LNCAP (cell line): Measurements from ENCODE around the gene GPR143.

ENCODE experiments used
- CTCF ChIP-seq: fragments of 450-650 bp; IDR thresholded peaks from 2 replicates; pipeline ENCODE4 v1.5.1; 2017; ENCODE audit warnings: mild to moderate bottlenecking

Gene GPR143

GRCh38 chrX:9790866-9791265 lies 25.2 kb upstream of the GPR143 start:
- TF ChIP-seq CTCF: no peak

DNA sequence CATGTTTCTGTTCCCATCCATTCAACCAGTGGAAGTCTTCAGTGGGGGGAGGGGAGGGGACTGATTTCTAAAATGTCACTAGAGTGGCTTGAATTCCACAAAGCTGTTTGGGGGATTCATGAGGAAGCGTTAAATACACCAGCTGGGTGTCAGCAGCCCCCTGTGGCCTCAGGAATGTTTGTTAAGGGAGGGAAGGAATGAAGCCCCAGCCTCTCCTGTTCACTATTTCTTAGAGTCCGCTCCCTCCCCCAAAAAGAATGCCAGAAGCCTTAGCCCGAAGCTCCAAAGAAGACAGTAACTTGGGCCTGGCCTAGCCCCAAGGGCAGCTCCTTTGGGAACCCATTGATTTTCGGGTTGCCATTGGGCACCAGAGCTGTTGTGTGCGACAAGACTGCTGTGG lies 23.9 kb upstream of the GPR143 start:
- TF ChIP-seq CTCF: no peak

- TF ChIP-seq CTCF: no peak
Measured at GRCh38 chrX:9788911-9789310, 23.3 kb upstream of the GPR143 start.

DNA sequence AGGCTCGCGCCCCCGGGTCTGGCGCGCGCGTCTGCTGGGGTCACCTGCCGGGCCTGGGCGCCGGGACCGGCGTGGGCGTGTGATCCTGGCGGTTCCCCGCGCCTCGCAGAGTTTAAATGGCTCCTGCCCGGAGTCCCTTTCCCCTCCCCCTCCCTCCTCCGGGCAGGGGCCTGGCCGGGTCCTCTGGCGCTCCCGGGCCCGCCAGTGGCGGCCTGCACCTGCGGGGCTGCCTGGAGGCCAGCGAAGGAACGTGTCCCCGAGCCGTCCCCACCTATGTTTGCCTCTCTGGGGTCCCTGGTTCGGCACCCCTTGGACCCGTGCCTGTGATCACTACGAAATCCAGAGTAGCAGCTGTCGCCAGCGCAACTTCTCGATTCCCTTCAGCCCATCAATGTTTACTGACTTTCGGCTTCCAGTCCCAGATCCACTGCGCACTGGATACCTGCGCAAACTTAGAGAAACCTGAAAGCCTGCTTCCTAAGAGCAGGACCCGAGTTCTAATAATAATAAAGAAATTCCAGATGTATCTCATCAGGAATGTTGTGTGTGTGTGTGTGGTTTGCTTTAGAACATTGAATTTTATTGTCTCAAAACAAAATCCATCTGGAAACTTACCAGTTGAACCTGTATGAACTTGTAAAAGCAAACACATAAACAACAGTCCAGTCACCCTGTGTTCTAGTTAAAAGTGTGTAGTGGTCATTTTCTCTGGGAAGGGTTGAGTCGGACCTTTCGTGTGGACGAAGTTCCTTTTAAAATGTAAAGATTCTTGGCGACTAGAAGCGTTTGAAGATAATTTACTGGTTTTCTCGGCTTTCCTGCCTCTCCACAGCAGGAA lies 21.4 kb upstream of the GPR143 start:
- TF ChIP-seq CTCF: no peak

GRCh38 chrX:9785944-9786797 lies 20.5 kb upstream of the GPR143 start, which contains the start of gene SHROOM2:
SHROOM2 (plus strand) TSS chrX:9786429; CDS start chrX:9786546, 117 bp downstream.
- TF ChIP-seq CTCF: no peak

- TF ChIP-seq CTCF: no peak
Measured at GRCh38 chrX:9785254-9785943, 19.8 kb upstream of the GPR143 start.

- no peak for TF ChIP-seq CTCF
Measured at GRCh38 chrX:9784332-9784731, 18.7 kb upstream of the GPR143 start.
